Glomerular visceral epithelial cell (primary cell): ENCODE data around the gene MLNR.

Experiments used
- DNase-seq: peaks from one replicate; pipeline ENCODE4 v3.0.0-alpha.2; 2016; ENCODE audit errors: extremely low spot score

Gene MLNR

GRCh38 chr13:49226613-49227012 lies 6.5 kb downstream of the MLNR start:
- DNase-seq, result no peak

- no peak for DNase-seq
Measured at GRCh38 chr13:49234741-49235140, 14.6 kb downstream of the MLNR start.

- DNase-seq, result no peak
Measured at GRCh38 chr13:49235856-49236431, 15.8 kb downstream of the MLNR start.

GRCh38 chr13:49238621-49239020 lies 18.5 kb downstream of the MLNR start:
- DNase-seq, result no peak

- peak; percentile 11 for DNase-seq
Measured at GRCh38 chr13:49240017-49240416, 19.9 kb downstream of the MLNR start.

GRCh38 chr13:49241296-49241695 lies 21.2 kb downstream of the MLNR start:
- no peak for DNase-seq

GRCh38 chr13:49245101-49245500 lies 25.0 kb downstream of the MLNR start:
- DNase-seq, result no peak

- DNase-seq, result peak; percentile 1
Measured at GRCh38 chr13:49246850-49247642, 26.9 kb downstream of the MLNR start.

GRCh38 chr13:49247643-49248621 lies 27.8 kb downstream of the MLNR start, which contains the start of gene CDADC1:
TSS of gene CDADC1 (plus strand) at chr13:49247925. CDS start at chr13:49248038, 113 bp downstream.
- peak; percentile 94 for DNase-seq

GRCh38 chr13:49248622-49249002 lies 28.5 kb downstream of the MLNR start:
- no peak for DNase-seq

GRCh38 chr13:49251326-49251725 lies 31.2 kb downstream of the MLNR start:
- no peak for DNase-seq

- no peak for DNase-seq
Measured at GRCh38 chr13:49253310-49253709, 33.2 kb downstream of the MLNR start.

GRCh38 chr13:49254007-49254406 lies 33.9 kb downstream of the MLNR start:
- DNase-seq, result no peak

GRCh38 chr13:49256841-49257240 lies 36.7 kb downstream of the MLNR start:
- DNase-seq, result no peak

- DNase-seq, result no peak
Measured at GRCh38 chr13:49258089-49258796, 38.1 kb downstream of the MLNR start.

GRCh38 chr13:49259586-49259985 lies 39.4 kb downstream of the MLNR start:
- DNase-seq, result no peak

GRCh38 chr13:49262634-49263033 lies 42.5 kb downstream of the MLNR start:
- no peak for DNase-seq

GRCh38 chr13:49265822-49266221 lies 45.7 kb downstream of the MLNR start:
- no peak for DNase-seq

- DNase-seq, result no peak
Measured at GRCh38 chr13:49271264-49271663, 51.1 kb downstream of the MLNR start.
